ENCODE measurements around the gene OMA1.

DNA sequence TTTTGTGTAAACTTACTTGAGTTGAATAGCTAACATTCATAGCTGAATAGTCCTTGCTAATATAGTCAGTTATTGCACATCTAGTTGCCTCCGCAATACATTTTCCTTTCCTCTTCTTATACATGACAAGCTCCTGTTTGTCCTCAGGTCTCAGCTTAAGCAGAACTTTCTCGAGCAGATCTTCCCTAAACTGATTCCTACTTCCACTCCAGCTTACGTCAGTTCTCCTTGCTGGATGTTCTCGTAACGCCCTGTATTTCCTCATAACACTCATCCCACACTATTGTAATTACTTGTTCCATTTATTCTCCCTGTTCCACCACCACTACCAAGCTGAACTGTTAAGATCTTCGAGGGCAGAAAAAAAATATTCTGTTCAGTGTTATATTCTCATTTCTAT lies 15.1 kb upstream of the OMA1 start:
- no peak for TF ChIP-seq ZNF274 (IDR thresholded peaks at IDR 0.05; ENCODE audit: low read depth, low read length)
- no peak for TF ChIP-seq SUZ12 (IDR thresholded peaks at IDR 0.05; ENCODE audit: extremely low read depth, insufficient read depth, insufficient read length)
- no peak for TF ChIP-seq YY1 (IDR thresholded peaks at IDR 0.05; ENCODE audit: insufficient read depth, insufficient read length)
